H9 (cell line): Measurements from ENCODE around the gene NOXA1. TPM values are rescaled to one million over a fixed set of nuclear protein-coding genes. Genes with fewer than 3 reads are reported as not detected.
A peak's percentile ranks its signal among the peaks of the same experiment; 100 is the strongest.

Experiments used
- DNase-seq: peaks from one replicate; pipeline ENCODE4 v3.0.0-alpha.2; 2017
- H2AFZ ChIP-seq: one replicate; pipeline ENCODE4 v1.6.1; 2013; ENCODE audit warnings: mild to moderate bottlenecking, low read length, control low read depth, moderate library complexity
- H2AK5ac ChIP-seq: 2 replicates; pipeline ENCODE4 v1.6.1; 2013; ENCODE audit warnings: low read length, control low read depth, mixed read lengths; ENCODE audit not compliant: insufficient read length
- H2BK120ac ChIP-seq: one replicate; pipeline ENCODE4 v1.6.1; 2013; ENCODE audit warnings: low read depth, mild to moderate bottlenecking, low read length, control low read depth, inconsistent platforms; ENCODE audit not compliant: poor library complexity, severe bottlenecking
- H2BK12ac ChIP-seq: 2 replicates; pipeline ENCODE4 v1.6.1; 2013; ENCODE audit warnings: low read length, control low read depth, mixed read lengths, low read depth; ENCODE audit not compliant: insufficient read length
- H2BK15ac ChIP-seq: 2 replicates; pipeline ENCODE4 v1.6.1; 2013; ENCODE audit warnings: low read depth, low read length, control low read depth
- H2BK20ac ChIP-seq: one replicate; pipeline ENCODE4 v1.6.1; 2013; ENCODE audit warnings: low read depth, mild to moderate bottlenecking, low read length, control low read depth, inconsistent platforms; ENCODE audit not compliant: poor library complexity, severe bottlenecking
- H2BK5ac ChIP-seq: 2 replicates; pipeline ENCODE4 v1.6.1; 2013; ENCODE audit warnings: low read length, control low read depth, mixed read lengths; ENCODE audit not compliant: insufficient read length
- H3K14ac ChIP-seq: 2 replicates; pipeline ENCODE4 v1.6.1; 2013; ENCODE audit warnings: low read length, control low read depth; ENCODE audit not compliant: insufficient read depth
- H3K18ac ChIP-seq: 2 replicates; pipeline ENCODE4 v1.6.1; 2013; ENCODE audit warnings: low read depth, mild to moderate bottlenecking, mixed read lengths, low read length, control low read depth; ENCODE audit not compliant: insufficient read length
- H3K23ac ChIP-seq: 2 replicates; pipeline ENCODE4 v1.6.1; 2013; ENCODE audit warnings: low read length, control low read depth, mixed read lengths, low read depth; ENCODE audit not compliant: insufficient read length
- H3K23me2 ChIP-seq: 2 replicates; pipeline ENCODE4 v1.6.1; 2013; ENCODE audit warnings: low read depth, mild to moderate bottlenecking, mixed read lengths, low read length, control low read depth; ENCODE audit not compliant: insufficient read length, poor library complexity, severe bottlenecking
- H3K27ac ChIP-seq: 2 replicates; pipeline ENCODE4 v1.5.1; 2013; ENCODE audit warnings: low read length, control low read depth, mixed read lengths, low read depth; ENCODE audit not compliant: insufficient read length
- H3K27me3 ChIP-seq: 2 replicates; pipeline ENCODE4 v1.6.1; 2013; ENCODE audit warnings: low read length, control low read depth, inconsistent platforms; ENCODE audit not compliant: insufficient read depth
- H3K4ac ChIP-seq: 2 replicates; pipeline ENCODE4 v1.6.1; 2013; ENCODE audit warnings: low read depth, mild to moderate bottlenecking, control low read depth, inconsistent platforms, low read length, moderate library complexity
- H3K4me1 ChIP-seq: 2 replicates; pipeline ENCODE4 v1.6.1; 2013; ENCODE audit warnings: low read length, control low read depth, inconsistent platforms; ENCODE audit not compliant: insufficient read depth
- H3K4me2 ChIP-seq: 2 replicates; pipeline ENCODE4 v1.6.1; 2013; ENCODE audit warnings: low read length, control low read depth, mixed read lengths; ENCODE audit not compliant: insufficient read length, insufficient read depth
- H3K56ac ChIP-seq: 2 replicates; pipeline ENCODE4 v1.6.1; 2013; ENCODE audit warnings: low read depth, mild to moderate bottlenecking, mixed read lengths, low read length, control low read depth; ENCODE audit not compliant: insufficient read length
- H3K79me1 ChIP-seq: 2 replicates; pipeline ENCODE4 v1.6.1; 2013; ENCODE audit warnings: low read depth, mild to moderate bottlenecking, moderate library complexity, low read length, control low read depth, inconsistent platforms; ENCODE audit not compliant: insufficient read depth, poor library complexity, severe bottlenecking
- H3K79me2 ChIP-seq: 2 replicates; pipeline ENCODE4 v1.6.1; 2013; ENCODE audit warnings: low read length, control low read depth, inconsistent platforms; ENCODE audit not compliant: insufficient read depth
- H3K9ac ChIP-seq: 2 replicates; pipeline ENCODE4 v1.6.1; 2013; ENCODE audit warnings: low read length, control low read depth, mixed read lengths; ENCODE audit not compliant: insufficient read length; ENCODE audit errors: extremely low read depth
- H3K9me3 ChIP-seq: one replicate; pipeline ENCODE4 v1.6.1; 2013; ENCODE audit warnings: low read depth, low read length, inconsistent platforms; ENCODE audit not compliant: control insufficient read depth
- H3T11ph ChIP-seq: one replicate; pipeline ENCODE4 v1.6.1; 2013; ENCODE audit warnings: mild to moderate bottlenecking, low read length, control low read depth, inconsistent platforms
- H4K20me1 ChIP-seq: one replicate; pipeline ENCODE4 v1.6.1; 2013; ENCODE audit not compliant: control insufficient read depth, insufficient read length, insufficient read depth
- H4K5ac ChIP-seq: 2 replicates; pipeline ENCODE4 v1.6.1; 2013; ENCODE audit warnings: low read depth, mild to moderate bottlenecking, mixed read lengths, low read length, control low read depth; ENCODE audit not compliant: insufficient read length
- H4K8ac ChIP-seq: replicated peaks from 2 replicates; pipeline ENCODE4 v1.6.1; 2013; ENCODE audit warnings: low read length, control low read depth, mixed read lengths, low read depth; ENCODE audit not compliant: insufficient read length
- H4K91ac ChIP-seq: 2 replicates; pipeline ENCODE4 v1.6.1; 2013; ENCODE audit warnings: low read depth, mild to moderate bottlenecking, moderate library complexity, mixed read lengths, low read length, control low read depth; ENCODE audit not compliant: insufficient read length
- H3K27ac Mint-ChIP-seq, 3 experiments: 2 replicates in 2 of 3; 3 replicates in 1 of 3; pipeline ENCODE4 v1.8.0; 2020 to 2021; ENCODE audit warnings: mixed read lengths in 3 of 3, mild to moderate bottlenecking in 1 of 3, moderate library complexity in 1 of 3
- H3K27me3 Mint-ChIP-seq: 2 replicates; pipeline ENCODE4 v1.8.0; 2021; ENCODE audit warnings: low read depth, mild to moderate bottlenecking, moderate library complexity, mixed read lengths
- H3K36me3 Mint-ChIP-seq, 3 experiments: 2 replicates in 2 of 3; 3 replicates in 1 of 3; pipeline ENCODE4 v1.8.0; 2020 to 2021; ENCODE audit warnings: low read depth in 3 of 3, mixed read lengths in 3 of 3; ENCODE audit not compliant: insufficient read depth in 1 of 3
- H3K4me1 Mint-ChIP-seq, 2 experiments: 2 replicates each; pipeline ENCODE4 v1.8.0; 2020; ENCODE audit warnings: mixed read lengths in 2 of 2
- H3K4me3 Mint-ChIP-seq, 2 experiments: 2 replicates in 1 of 2; 3 replicates in 1 of 2; pipeline ENCODE4 v1.8.0; 2020 to 2021; ENCODE audit warnings: mild to moderate bottlenecking in 2 of 2, mixed read lengths in 2 of 2, moderate library complexity in 1 of 2
- H3K9me3 Mint-ChIP-seq, 2 experiments: 2 replicates in 1 of 2; 3 replicates in 1 of 2; pipeline ENCODE4 v1.8.0; 2020; ENCODE audit warnings: mild to moderate bottlenecking in 2 of 2, mixed read lengths in 2 of 2, moderate library complexity in 1 of 2
- CTCF ChIP-seq: fragments of 200-600 bp; sonication (generic); conservative IDR thresholded peaks from 3 replicates; pipeline ENCODE4 v1.8.0; 2021; ENCODE audit warnings: antibody characterized with exemption, mild to moderate bottlenecking
- WGBS: extraction: QIAGEN DNeasy Blood & Tissue Kit; methylation state at CpG from one replicate; pipeline ENCODE4 v1.1.7; 2013; ENCODE audit warnings: missing lambda C conversion rate, low lambda C conversion rate, mixed read lengths; ENCODE audit not compliant: insufficient read length; ENCODE audit errors: extremely low coverage; 5-methylcytosine and 5-hydroxymethylcytosine counted together
- total RNA-seq: library from RNA; stranded (reverse); gene quantifications from 2 replicates; pipeline ENCODE4 v1.2.1, GENCODE V29; 2021

Gene NOXA1
- total RNA-seq, 1 experiment from 2014 or later: 2.0 TPM

- H4K8ac ChIP-seq: no peak overlapping the region
- H3K27ac ChIP-seq: no peak overlapping the region
- H3K4ac ChIP-seq: no peak overlapping the region
- H3K9ac ChIP-seq: no peak overlapping the region
- H3K56ac ChIP-seq: no peak overlapping the region
- H2BK20ac ChIP-seq: no peak overlapping the region
- no peak overlapping the region for H2BK5ac ChIP-seq
- no peak overlapping the region for H3K14ac ChIP-seq
- no peak overlapping the region for H2BK12ac ChIP-seq
- H4K20me1 ChIP-seq: no peaks in the 10 kb centered on the region
- H2BK120ac ChIP-seq: no peak overlapping the region
- H3K9me3 ChIP-seq: no peaks in the 10 kb centered on the region
- no peak overlapping the region for H2BK15ac ChIP-seq
- Mint-ChIP-seq H3K4me1 (no peaks in the 10 kb centered on the region; a peak in 1 of 4 replicates), H3K9me3 (no peaks in the 10 kb centered on the region), H3K4me3 (no peak overlapping the region), H3K27me3 (no peaks in the 10 kb centered on the region), H3K27ac (no peak overlapping the region), H3K36me3 (no peaks in the 10 kb centered on the region)
- no peak overlapping the region for H3T11ph ChIP-seq
- no peak overlapping the region for H3K23ac ChIP-seq
- no peaks in the 10 kb centered on the region for H3K79me2 ChIP-seq
- peak; percentile 30 for DNase-seq
- no peaks in the 10 kb centered on the region for H3K27me3 ChIP-seq
- H2AFZ ChIP-seq: no peak overlapping the region
- H3K4me2 ChIP-seq: no peak overlapping the region
- no peak overlapping the region for H2AK5ac ChIP-seq
- H3K79me1 ChIP-seq: no peaks in the 10 kb centered on the region
- WGBS: no CpG with 5 or more reads among the region's 45 CpGs
- H3K4me1 ChIP-seq: no peaks in the 10 kb centered on the region
- no peak overlapping the region for H4K5ac ChIP-seq
- no peak overlapping the region for H3K18ac ChIP-seq
- no peak for TF ChIP-seq CTCF
- H4K91ac ChIP-seq: no peak overlapping the region
- H3K23me2 ChIP-seq: no peaks in the 10 kb centered on the region
Measured at GRCh38 chr9:137416563-137417151, 6.5 kb upstream of the NOXA1 start.
